GM19395 (cell line): Measurements from ENCODE around the gene TLDC2.

Source experiments
- ATAC-seq: cut with Tn5 transposase; IDR thresholded peaks from one replicate; pipeline ENCODE4 v1.9.1; 2021; ENCODE audit warnings: mild to moderate bottlenecking, moderate library complexity; ENCODE audit not compliant: unreplicated experiment

Gene TLDC2

GRCh38 chr20:36941401-36941835, 65.5 kb downstream of the TLDC2 start:
- no peak for ATAC-seq
